Panc1 (cell line): ENCODE measurements around the gene MRPL3. TPM values are rescaled to one million over a fixed set of nuclear protein-coding genes. Genes with fewer than 3 reads are reported as not detected.

Experiments used
- ATAC-seq: fragments of 200-7000 bp; cut with Tn5 transposase; 2 replicates; pipeline ENCODE4 v1.9.1; 2020; ENCODE audit warnings: mild to moderate bottlenecking, moderate library complexity
- BruUV-seq: library from RNA; stranded (reverse); fragments of 400-500 nt; replicated peaks from 2 replicates; lab custom pipeline; 2021; lab: Mats Ljungman, UMichigan
- CTCF ChIA-PET: fragments of 300-600 bp; sonication (Branson Sonifier 250); formaldehyde crosslinking; loops from one replicate; lab custom pipeline; 2022; ENCODE audit warnings: antibody characterized with exemption; lab: Charles Lee
- POLR2A ChIA-PET: fragments of 300-600 bp; sonication (Branson Sonifier 250); formaldehyde crosslinking; loops from one replicate; lab custom pipeline; 2022; ENCODE audit warnings: antibody characterized with exemption; lab: Charles Lee
- DNase-seq: peaks from one replicate; pipeline ENCODE4 v3.0.0-alpha.2; 2010; ENCODE audit warnings: low read depth, low spot score
- H3K27ac ChIP-seq: 2 replicates; pipeline ENCODE4 v1.5.1; 2011; ENCODE audit warnings: mild to moderate bottlenecking, low read length, inconsistent platforms
- H3K27me3 ChIP-seq: fragments of 200-500 bp; sonication (Bioruptor generic); 2 replicates; pipeline ENCODE4 v1.6.0; 2014; ENCODE audit warnings: low read length, inconsistent platforms; ENCODE audit not compliant: control insufficient read depth, insufficient read depth
- H3K36me3 ChIP-seq: fragments of 200-500 bp; sonication (Bioruptor generic); 2 replicates; pipeline ENCODE4 v1.5.1; 2014; ENCODE audit warnings: inconsistent platforms, mild to moderate bottlenecking, low read length, moderate library complexity; ENCODE audit not compliant: control insufficient read depth, insufficient read depth
- H3K4me1 ChIP-seq: 2 replicates; pipeline ENCODE4 v1.5.1; 2011; ENCODE audit warnings: inconsistent platforms, mild to moderate bottlenecking, low read length, moderate library complexity; ENCODE audit not compliant: control insufficient read depth, insufficient read depth
- H3K4me3 ChIP-seq, 2 experiments: 2 replicates each; pipeline ENCODE4 v1.5.1; 2011 to 2012; ENCODE audit warnings: low read depth in 2 of 2, low read length in 2 of 2, mild to moderate bottlenecking in 2 of 2, inconsistent platforms in 1 of 2, moderate library complexity in 1 of 2
- H3K9me3 ChIP-seq: fragments of 200-500 bp; sonication (Bioruptor generic); 2 replicates; pipeline ENCODE4 v1.5.1; 2014; ENCODE audit warnings: low read depth, mild to moderate bottlenecking, inconsistent platforms, low read length, moderate library complexity; ENCODE audit not compliant: control insufficient read depth, insufficient read depth
- POLR2AphosphoS5 ChIP-seq: IDR thresholded peaks from 2 replicates; pipeline ENCODE4 v1.6.1; 2012; ENCODE audit warnings: mild to moderate bottlenecking, low read depth, low read length, moderate library complexity
- SIN3A ChIP-seq: IDR thresholded peaks from 2 replicates; pipeline ENCODE4 v1.6.1; 2012; ENCODE audit warnings: low read depth, mild to moderate bottlenecking, low read length, moderate library complexity, borderline replicate concordance; ENCODE audit not compliant: insufficient read depth
- TCF7L2 ChIP-seq: IDR thresholded peaks from 2 replicates; pipeline ENCODE4 v1.6.1; 2011; ENCODE audit warnings: mild to moderate bottlenecking, low read depth, low read length, inconsistent platforms
- in situ Hi-C: cut with HindIII; loops from 2 replicates; pipeline ENCODE4 v1.10.0; 2016; ENCODE audit warnings: low sequenced_read_pairs, low pct_unique_long_range_greater_than_20kb
- intact Hi-C: fragments of 100-400 bp; cut with micrococcal nuclease; formaldehyde crosslinking; loops from one replicate; pipeline ENCODE4 v1.10.0; 2022; ENCODE audit not compliant: unreplicated experiment
- total RNA-seq: library from RNA; stranded (reverse); gene quantifications from one replicate; pipeline ENCODE4 v1.2.1, GENCODE V29; 2021; ENCODE audit not compliant: unreplicated experiment
- TF ChIP-seq, protein P1 (sequence below), 2 experiments: IDR thresholded peaks; 2 replicates each; pipeline ENCODE4 v1.6.1; 2011 to 2012; ENCODE audit warnings: low read depth in 2 of 2, control low read depth in 1 of 2, low read length in 1 of 2, mild to moderate bottlenecking in 1 of 2, moderate library complexity in 1 of 2; ENCODE audit not compliant: insufficient read depth in 1 of 2
- TF ChIP-seq, protein P2 (sequence below): fragments of 450-650 bp; IDR thresholded peaks from 2 replicates; pipeline ENCODE4 v1.5.1; 2017; ENCODE audit warnings: mild to moderate bottlenecking

The MRPL3 gene
- total RNA-seq, 1 experiment from 2014 or later, result 129 TPM

DNA sequence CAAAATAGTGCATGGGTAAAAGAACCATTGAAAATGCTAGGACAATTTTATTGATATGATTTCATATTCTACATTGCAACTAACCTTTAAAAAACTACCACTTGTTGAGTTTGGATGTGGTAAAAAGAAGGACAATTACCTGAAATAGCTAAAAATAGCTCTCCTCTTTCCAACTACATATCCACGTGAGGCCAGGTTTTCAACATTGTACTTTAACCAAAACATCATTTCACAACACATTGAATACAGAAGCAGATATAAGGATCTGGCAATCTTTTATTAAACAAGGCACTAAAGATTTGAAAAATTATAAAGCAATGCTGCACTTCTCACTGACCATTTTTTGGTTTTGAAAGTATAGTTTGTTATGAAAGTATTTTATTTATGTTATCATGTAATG is 28.1 kb upstream of the MRPL3 start:
- Histone ChIP-seq H3K27ac (no peak overlapping the region), H3K36me3 (no peaks in the 10 kb centered on the region; the same call in 1 of the 2 replicates), H3K9me3 (no peaks in the 10 kb centered on the region), H3K4me1 (no peaks in the 10 kb centered on the region), H3K4me3 (no peak overlapping the region), H3K27me3 (peaks cover 13% of the 10 kb centered on the region)
- in situ Hi-C loops, result no loop called here
- intact Hi-C loops, result no loop called here
- no TSS peak for BruUV-seq
- ChIA-PET CTCF (no interaction called here), POLR2A (no interaction called here)
- no peak for ATAC-seq
- DNase-seq, result no peak
- no peak for TF ChIP-seq SIN3A
- TF ChIP-seq TCF7L2, result no peak
- TF ChIP-seq, protein P1, sequence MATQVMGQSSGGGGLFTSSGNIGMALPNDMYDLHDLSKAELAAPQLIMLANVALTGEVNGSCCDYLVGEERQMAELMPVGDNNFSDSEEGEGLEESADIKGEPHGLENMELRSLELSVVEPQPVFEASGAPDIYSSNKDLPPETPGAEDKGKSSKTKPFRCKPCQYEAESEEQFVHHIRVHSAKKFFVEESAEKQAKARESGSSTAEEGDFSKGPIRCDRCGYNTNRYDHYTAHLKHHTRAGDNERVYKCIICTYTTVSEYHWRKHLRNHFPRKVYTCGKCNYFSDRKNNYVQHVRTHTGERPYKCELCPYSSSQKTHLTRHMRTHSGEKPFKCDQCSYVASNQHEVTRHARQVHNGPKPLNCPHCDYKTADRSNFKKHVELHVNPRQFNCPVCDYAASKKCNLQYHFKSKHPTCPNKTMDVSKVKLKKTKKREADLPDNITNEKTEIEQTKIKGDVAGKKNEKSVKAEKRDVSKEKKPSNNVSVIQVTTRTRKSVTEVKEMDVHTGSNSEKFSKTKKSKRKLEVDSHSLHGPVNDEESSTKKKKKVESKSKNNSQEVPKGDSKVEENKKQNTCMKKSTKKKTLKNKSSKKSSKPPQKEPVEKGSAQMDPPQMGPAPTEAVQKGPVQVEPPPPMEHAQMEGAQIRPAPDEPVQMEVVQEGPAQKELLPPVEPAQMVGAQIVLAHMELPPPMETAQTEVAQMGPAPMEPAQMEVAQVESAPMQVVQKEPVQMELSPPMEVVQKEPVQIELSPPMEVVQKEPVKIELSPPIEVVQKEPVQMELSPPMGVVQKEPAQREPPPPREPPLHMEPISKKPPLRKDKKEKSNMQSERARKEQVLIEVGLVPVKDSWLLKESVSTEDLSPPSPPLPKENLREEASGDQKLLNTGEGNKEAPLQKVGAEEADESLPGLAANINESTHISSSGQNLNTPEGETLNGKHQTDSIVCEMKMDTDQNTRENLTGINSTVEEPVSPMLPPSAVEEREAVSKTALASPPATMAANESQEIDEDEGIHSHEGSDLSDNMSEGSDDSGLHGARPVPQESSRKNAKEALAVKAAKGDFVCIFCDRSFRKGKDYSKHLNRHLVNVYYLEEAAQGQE (IDR thresholded peaks at IDR 0.05; ENCODE audit: insufficient read depth in 1 of 2, low read depth in 2 of 2, low read length in 1 of 2), result no peak
- TF ChIP-seq, protein P2, sequence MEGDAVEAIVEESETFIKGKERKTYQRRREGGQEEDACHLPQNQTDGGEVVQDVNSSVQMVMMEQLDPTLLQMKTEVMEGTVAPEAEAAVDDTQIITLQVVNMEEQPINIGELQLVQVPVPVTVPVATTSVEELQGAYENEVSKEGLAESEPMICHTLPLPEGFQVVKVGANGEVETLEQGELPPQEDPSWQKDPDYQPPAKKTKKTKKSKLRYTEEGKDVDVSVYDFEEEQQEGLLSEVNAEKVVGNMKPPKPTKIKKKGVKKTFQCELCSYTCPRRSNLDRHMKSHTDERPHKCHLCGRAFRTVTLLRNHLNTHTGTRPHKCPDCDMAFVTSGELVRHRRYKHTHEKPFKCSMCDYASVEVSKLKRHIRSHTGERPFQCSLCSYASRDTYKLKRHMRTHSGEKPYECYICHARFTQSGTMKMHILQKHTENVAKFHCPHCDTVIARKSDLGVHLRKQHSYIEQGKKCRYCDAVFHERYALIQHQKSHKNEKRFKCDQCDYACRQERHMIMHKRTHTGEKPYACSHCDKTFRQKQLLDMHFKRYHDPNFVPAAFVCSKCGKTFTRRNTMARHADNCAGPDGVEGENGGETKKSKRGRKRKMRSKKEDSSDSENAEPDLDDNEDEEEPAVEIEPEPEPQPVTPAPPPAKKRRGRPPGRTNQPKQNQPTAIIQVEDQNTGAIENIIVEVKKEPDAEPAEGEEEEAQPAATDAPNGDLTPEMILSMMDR, result no peak
- no peak for TF ChIP-seq POLR2AphosphoS5

GRCh38 chr3:131530388-131530787 is 27.6 kb upstream of the MRPL3 start:
- peaks cover 13% of the 10 kb centered on the region for H3K27me3 ChIP-seq
- H3K27ac ChIP-seq, result no peak overlapping the region
- ATAC-seq (no peak), DNase-seq (no peak)
- CTCF ChIA-PET, result no interaction called here
- in situ Hi-C loops (no loop called here), intact Hi-C loops (no loop called here)
- POLR2A ChIA-PET, result no interaction called here
- H3K9me3 ChIP-seq, result no peaks in the 10 kb centered on the region
- no peaks in the 10 kb centered on the region; the same call in 1 of the 2 replicates for H3K36me3 ChIP-seq
- TF ChIP-seq POLR2AphosphoS5, result no peak
- no peak for TF ChIP-seq SIN3A
- TF ChIP-seq, protein P1 (IDR thresholded peaks at IDR 0.05; ENCODE audit: insufficient read depth in 1 of 2, low read depth in 2 of 2, low read length in 1 of 2), result no peak
- TF ChIP-seq, protein P2, result no peak
- TF ChIP-seq TCF7L2, result no peak
- H3K4me1 ChIP-seq, result no peaks in the 10 kb centered on the region
- BruUV-seq, result no TSS peak
- no peak overlapping the region for H3K4me3 ChIP-seq
